Femur (tissue), 1 donor: ENCODE measurements around the gene SIVA1.
A peak's percentile ranks its signal among the peaks of the same experiment; 100 is the strongest.

Experiments used
- DNase-seq: peaks from one replicate; pipeline ENCODE4 v3.0.0-alpha.2; 2017

SIVA1 gene

GRCh38 chr14:104752735-104753527 is at the start of gene SIVA1:
TSS of gene SIVA1 (plus strand) at chr14:104753147. CDS start at chr14:104753202, 55 bp downstream.
- peak; percentile 100 for DNase-seq

- no peak for DNase-seq
Observed at GRCh38 chr14:104703269-104703668, 49.7 kb upstream of the SIVA1 start.

GRCh38 chr14:104704252-104704651 is 48.7 kb upstream of the SIVA1 start:
- DNase-seq: no peak

- no peak for DNase-seq
Observed at GRCh38 chr14:104705340-104706047, 47.5 kb upstream of the SIVA1 start.

- DNase-seq: peak; percentile 72
Observed at GRCh38 chr14:104706733-104707607, 46.0 kb upstream of the SIVA1 start.

- DNase-seq: no peak
Observed at GRCh38 chr14:104707608-104708595, 45.0 kb upstream of the SIVA1 start.

GRCh38 chr14:104708606-104709268 is 44.2 kb upstream of the SIVA1 start:
- peak; percentile 81 for DNase-seq

GRCh38 chr14:104709387-104710039 is 43.4 kb upstream of the SIVA1 start:
- DNase-seq: no peak

GRCh38 chr14:104710071-104710735 is 42.7 kb upstream of the SIVA1 start:
- no peak for DNase-seq

- no peak for DNase-seq
Observed at GRCh38 chr14:104712881-104713734, 39.8 kb upstream of the SIVA1 start.

- DNase-seq: no peak
Observed at GRCh38 chr14:104714066-104714465, 38.9 kb upstream of the SIVA1 start.

GRCh38 chr14:104714681-104715080 is 38.3 kb upstream of the SIVA1 start:
- no peak for DNase-seq

GRCh38 chr14:104715416-104715815 is 37.5 kb upstream of the SIVA1 start:
- DNase-seq: no peak

GRCh38 chr14:104715871-104716270 is 37.1 kb upstream of the SIVA1 start:
- no peak for DNase-seq

GRCh38 chr14:104717137-104717536 is 35.8 kb upstream of the SIVA1 start:
- no peak for DNase-seq

GRCh38 chr14:104717646-104718045 is 35.3 kb upstream of the SIVA1 start:
- DNase-seq: no peak

- no peak for DNase-seq
Observed at GRCh38 chr14:104718147-104718546, 34.8 kb upstream of the SIVA1 start.

GRCh38 chr14:104718871-104719270 is 34.1 kb upstream of the SIVA1 start:
- DNase-seq: no peak

GRCh38 chr14:104719343-104719742 is 33.6 kb upstream of the SIVA1 start:
- DNase-seq: no peak
